ENCODE measurements around the gene CYB561D1. TPM values are rescaled to one million over a fixed set of nuclear protein-coding genes. Genes with fewer than 3 reads are reported as not detected.
A peak's percentile ranks its signal among the peaks of the same experiment; 100 is the strongest.

Gene CYB561D1
- total RNA-seq, 1 donor from 2014 or later, result 13.6 TPM

DNA sequence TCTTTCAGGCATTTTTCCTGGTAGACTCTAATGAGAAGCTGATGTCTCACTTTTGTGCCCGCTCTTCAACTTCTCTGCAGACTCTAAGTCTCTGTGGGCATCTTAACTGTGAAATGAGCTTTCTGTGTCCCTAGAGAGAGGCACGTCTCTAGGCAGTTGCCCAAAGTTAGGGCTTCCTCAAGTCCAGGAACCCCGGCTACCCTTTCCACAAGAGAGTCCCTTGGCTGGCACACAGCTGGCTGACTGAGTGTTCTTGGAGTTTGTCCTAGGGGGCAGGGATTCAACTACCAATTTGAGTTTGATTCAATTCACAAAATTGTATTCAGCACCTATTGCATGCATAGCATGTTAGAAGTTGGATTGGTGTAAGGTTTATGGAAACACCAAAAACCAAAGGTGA, 47.2 kb downstream of the CYB561D1 start:
- Mint-ChIP-seq H3K27me3 (ENCODE audit: low read depth) (peaks cover 2% of the 10 kb centered on the region), H3K36me3 (ENCODE audit: low read depth) (no peaks in the 10 kb centered on the region), H3K9me3 (no peaks in the 10 kb centered on the region), H3K4me3 (ENCODE audit: low read depth) (no peak overlapping the region), H3K4me1 (ENCODE audit: low read depth) (peaks cover under 1% of the 10 kb centered on the region), H3K27ac (no peak overlapping the region)
- intact Hi-C loops (cut with micrococcal nuclease), result loop anchor here (10.0 kb wide), 1 partner anchor 364 kb away; no protein-coding TSS in a partner anchor
- no peak for DNase-seq (ENCODE audit: low spot score)

DNA sequence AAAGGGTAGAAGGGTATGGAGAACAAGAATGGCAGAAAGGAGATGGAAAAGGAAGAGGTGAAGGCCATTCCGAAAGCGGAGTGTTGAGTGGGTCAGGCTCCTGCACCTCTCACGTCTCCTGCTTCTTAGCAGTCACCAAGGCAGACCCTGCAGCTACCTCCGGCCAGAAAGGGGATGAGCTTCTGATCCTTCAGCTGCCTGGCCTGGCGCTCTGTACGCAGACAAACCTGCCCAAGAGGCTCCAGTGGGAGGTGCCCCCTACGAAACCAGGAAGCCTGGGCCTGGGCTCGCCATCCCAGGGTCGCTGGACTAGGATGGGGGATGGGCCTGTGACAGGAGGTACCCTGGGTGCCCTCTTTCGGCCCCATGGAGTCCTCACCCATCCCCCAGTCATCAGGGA, 48.8 kb downstream of the CYB561D1 start:
- no peaks in the 10 kb centered on the region for H3K9me3 Mint-ChIP-seq
- peaks cover 16% of the 10 kb centered on the region for H3K4me1 Mint-ChIP-seq (ENCODE audit: low read depth)
- peaks cover 2% of the 10 kb centered on the region for H3K27me3 Mint-ChIP-seq (ENCODE audit: low read depth)
- no peak overlapping the region for H3K27ac Mint-ChIP-seq
- no peak for DNase-seq (ENCODE audit: low spot score)
- H3K4me3 Mint-ChIP-seq (ENCODE audit: low read depth), result no peak overlapping the region
- H3K36me3 Mint-ChIP-seq (ENCODE audit: low read depth), result no peaks in the 10 kb centered on the region
- intact Hi-C loops (cut with micrococcal nuclease), result loop anchor here (10.0 kb wide), 1 partner anchor 362 kb away; no protein-coding TSS in a partner anchor

DNA sequence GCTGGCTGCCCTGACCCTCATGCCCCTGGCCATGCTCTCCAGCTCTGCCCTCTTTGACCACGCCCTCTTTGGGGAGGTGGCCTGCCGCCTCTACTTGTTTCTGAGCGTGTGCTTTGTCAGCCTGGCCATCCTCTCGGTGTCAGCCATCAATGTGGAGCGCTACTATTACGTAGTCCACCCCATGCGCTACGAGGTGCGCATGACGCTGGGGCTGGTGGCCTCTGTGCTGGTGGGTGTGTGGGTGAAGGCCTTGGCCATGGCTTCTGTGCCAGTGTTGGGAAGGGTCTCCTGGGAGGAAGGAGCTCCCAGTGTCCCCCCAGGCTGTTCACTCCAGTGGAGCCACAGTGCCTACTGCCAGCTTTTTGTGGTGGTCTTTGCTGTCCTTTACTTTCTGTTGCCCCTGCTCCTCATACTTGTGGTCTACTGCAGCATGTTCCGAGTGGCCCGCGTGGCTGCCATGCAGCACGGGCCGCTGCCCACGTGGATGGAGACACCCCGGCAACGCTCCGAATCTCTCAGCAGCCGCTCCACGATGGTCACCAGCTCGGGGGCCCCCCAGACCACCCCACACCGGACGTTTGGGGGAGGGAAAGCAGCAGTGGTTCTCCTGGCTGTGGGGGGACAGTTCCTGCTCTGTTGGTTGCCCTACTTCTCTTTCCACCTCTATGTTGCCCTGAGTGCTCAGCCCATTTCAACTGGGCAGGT, 49.5 kb downstream of the CYB561D1 start:
- intact Hi-C loops (cut with micrococcal nuclease), result loop anchor here (10.0 kb wide), 1 partner anchor 361 kb away; no protein-coding TSS in a partner anchor
- Mint-ChIP-seq H3K4me3 (ENCODE audit: low read depth) (no peak overlapping the region), H3K9me3 (no peaks in the 10 kb centered on the region), H3K27ac (no peak overlapping the region), H3K27me3 (ENCODE audit: low read depth) (peaks cover 2% of the 10 kb centered on the region), H3K36me3 (ENCODE audit: low read depth) (no peaks in the 10 kb centered on the region), H3K4me1 (ENCODE audit: low read depth) (peaks cover 18% of the 10 kb centered on the region)
- no peak for DNase-seq (ENCODE audit: low spot score)

GRCh38 chr1:109543988-109544735, 50.3 kb downstream of the CYB561D1 start:
- Mint-ChIP-seq H3K27ac (no peak overlapping the region), H3K4me1 (ENCODE audit: low read depth) (peaks cover 21% of the 10 kb centered on the region), H3K9me3 (no peaks in the 10 kb centered on the region), H3K36me3 (ENCODE audit: low read depth) (peaks cover 4% of the 10 kb centered on the region), H3K27me3 (ENCODE audit: low read depth) (peaks cover 2% of the 10 kb centered on the region), H3K4me3 (ENCODE audit: low read depth) (no peak overlapping the region)
- DNase-seq (ENCODE audit: low spot score), result no peak
- intact Hi-C loops (cut with micrococcal nuclease), result loop anchor here (10.0 kb wide), 1 partner anchor 361 kb away; no protein-coding TSS in a partner anchor

DNA sequence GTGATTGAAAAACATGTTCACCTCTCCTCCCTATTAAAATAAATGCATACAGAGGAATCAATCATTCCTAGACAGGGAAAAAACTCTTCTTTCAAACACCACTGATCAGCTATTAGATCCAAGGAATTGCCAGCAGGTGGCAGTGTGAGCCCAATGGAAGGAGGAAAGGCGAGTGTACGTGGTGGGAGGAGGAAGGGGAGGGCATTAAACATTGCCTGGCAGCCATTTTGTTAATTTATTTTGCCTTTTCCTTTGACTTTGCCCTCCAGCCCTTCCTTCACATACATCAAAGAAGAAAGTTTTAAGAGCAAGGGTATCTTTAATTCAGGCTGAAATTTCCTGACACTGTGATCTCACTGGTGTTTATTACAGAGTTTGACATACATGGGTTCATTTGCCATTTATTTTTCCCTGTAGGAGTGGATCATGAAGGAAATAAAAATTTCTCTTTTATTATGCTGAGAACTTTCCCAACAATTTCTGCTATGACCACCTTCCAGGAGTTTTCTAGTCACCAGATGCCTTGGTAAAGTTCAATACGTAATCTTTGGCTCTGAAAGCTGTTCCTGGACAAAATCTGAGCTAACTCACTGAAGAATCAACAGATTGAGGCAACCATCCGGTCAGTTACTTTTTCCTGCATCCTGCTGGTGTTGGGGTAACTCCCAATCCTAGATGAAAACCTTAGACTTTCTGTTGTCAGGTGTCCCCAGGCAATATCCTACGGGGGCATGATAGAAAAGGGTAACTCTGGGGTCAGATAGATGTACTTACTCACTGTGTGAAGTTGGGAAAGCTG, 52.6 kb downstream of the CYB561D1 start:
- intact Hi-C loops (cut with micrococcal nuclease), result loop anchor here (2.0 to 10.0 kb wide), 4 partner anchors 82 to 358 kb away; partner anchors contain the start of gene PSMA5
- peak; percentile 80 for DNase-seq (ENCODE audit: low spot score)

DNA sequence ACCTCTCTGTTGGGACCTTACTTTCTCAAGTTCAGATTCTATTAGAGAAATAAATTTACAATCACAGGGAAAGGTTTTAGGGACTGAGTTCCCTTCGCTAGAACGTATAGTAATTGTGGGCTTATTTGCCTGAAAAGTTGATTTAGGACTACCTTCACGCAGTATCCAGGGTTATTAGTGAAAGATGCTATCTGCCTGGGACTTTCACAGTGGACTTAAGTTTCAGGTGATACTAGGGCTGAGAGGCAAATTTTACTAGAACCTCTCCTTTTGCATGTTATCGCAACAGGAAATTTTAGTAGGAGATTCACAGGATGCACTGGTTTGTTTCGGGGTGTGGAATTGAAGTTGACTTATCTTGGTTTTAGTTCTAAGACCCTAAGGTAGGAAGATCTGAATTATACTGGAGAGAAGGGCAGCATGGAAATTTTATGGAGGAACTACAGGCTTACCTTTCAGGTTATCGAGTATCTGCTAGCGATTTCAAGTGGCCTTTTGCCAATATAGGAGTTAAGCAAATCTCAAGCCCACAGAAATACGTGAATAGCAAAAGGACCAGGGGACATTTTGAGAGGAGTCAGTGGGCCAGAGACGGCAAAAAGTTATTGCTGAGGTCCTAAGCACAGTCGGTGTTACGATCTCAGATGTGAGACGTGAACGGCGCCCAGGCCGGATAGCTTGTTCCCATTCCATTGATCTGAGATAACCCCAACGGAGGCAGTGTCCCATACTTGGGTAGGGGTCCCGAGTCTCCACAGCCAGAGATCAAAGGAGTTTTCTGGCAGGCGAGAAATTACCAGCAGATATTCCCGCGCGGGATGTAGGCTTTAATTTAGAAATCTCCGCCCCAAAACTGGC, 53.8 kb downstream of the CYB561D1 start:
- H3K4me1 Mint-ChIP-seq (ENCODE audit: low read depth), result peaks cover 39% of the 10 kb centered on the region
- peaks cover 15% of the 10 kb centered on the region for H3K36me3 Mint-ChIP-seq (ENCODE audit: low read depth)
- peaks cover 2% of the 10 kb centered on the region for H3K27me3 Mint-ChIP-seq (ENCODE audit: low read depth)
- intact Hi-C loops (cut with micrococcal nuclease), result loop anchor here (1.0 to 10.0 kb wide), 8 partner anchors 73 to 437 kb away; partner anchors contain the start of genes AHCYL1, GSTM1 and PSMA5
- H3K4me3 Mint-ChIP-seq (ENCODE audit: low read depth), result peak overlapping the region; percentile 99
- H3K9me3 Mint-ChIP-seq, result no peaks in the 10 kb centered on the region
- no peak for DNase-seq (ENCODE audit: low spot score)
- peak overlapping the region; percentile 95 for H3K27ac Mint-ChIP-seq

More for the DNA sequence above, 52.6 kb downstream of the CYB561D1 start:
- peaks cover 36% of the 10 kb centered on the region for H3K4me1 Mint-ChIP-seq (ENCODE audit: low read depth)
- peaks cover 2% of the 10 kb centered on the region for H3K27me3 Mint-ChIP-seq (ENCODE audit: low read depth)
- peak overlapping the region; percentile 95 for H3K27ac Mint-ChIP-seq
- no peaks in the 10 kb centered on the region for H3K9me3 Mint-ChIP-seq
- peaks cover 12% of the 10 kb centered on the region for H3K36me3 Mint-ChIP-seq (ENCODE audit: low read depth)
- H3K4me3 Mint-ChIP-seq (ENCODE audit: low read depth), result peak overlapping the region; percentile 99

- Mint-ChIP-seq H3K36me3 (ENCODE audit: low read depth) (peaks cover 15% of the 10 kb centered on the region), H3K4me1 (ENCODE audit: low read depth) (peaks cover 42% of the 10 kb centered on the region), H3K4me3 (ENCODE audit: low read depth) (peak within 1 kb of the TSS; percentile 99), H3K27me3 (ENCODE audit: low read depth) (no peaks in the 10 kb centered on the region), H3K27ac (peak within 1 kb of the TSS; percentile 95), H3K9me3 (no peaks in the 10 kb centered on the region)
- intact Hi-C loops (cut with micrococcal nuclease), result loop anchor here (1.0 to 10.0 kb wide), 6 partner anchors 72 to 436 kb away; partner anchors contain the start of genes AHCYL1, GSTM1 and PSMA5
- peak; percentile 96 for DNase-seq (ENCODE audit: low spot score)
Observed at GRCh38 chr1:109548321-109549267, 54.7 kb downstream of the CYB561D1 start, which contains the start of gene GNAI3. TSS of gene GNAI3 (plus strand) at chr1:109548615. CDS start at chr1:109548721, 106 bp downstream.

Other genes with a start within 250 kb of the CYB561D1 start
- gene CELSR2, start 244.6 kb upstream of the CYB561D1 start, total RNA-seq, result 3.8 and 4.3 TPM in 2 replicates
- gene PSRC1, start 210.9 kb upstream of the CYB561D1 start, total RNA-seq, result 7.8 and 9.5 TPM in 2 replicates
- not detected in 2 replicates for gene MYBPHL, start 187.1 kb upstream of the CYB561D1 start, total RNA-seq
- gene SORT1, start 96.2 kb upstream of the CYB561D1 start, total RNA-seq, result 1.1 and 1.9 TPM in 2 replicates
- gene PSMA5, start 67.6 kb upstream of the CYB561D1 start, total RNA-seq, result 257 and 281 TPM in 2 replicates
- 0.11 TPM in 1 of 2 replicates, not detected in the other for gene SYPL2, start 27.5 kb upstream of the CYB561D1 start, total RNA-seq
- gene ATXN7L2, start 10.2 kb upstream of the CYB561D1 start, total RNA-seq, result 11.9 and 12.9 TPM in 2 replicates
- 0.66 and 0.92 TPM in 2 replicates for gene AMIGO1, start 15.6 kb downstream of the CYB561D1 start, total RNA-seq
- 0.43 TPM in 1 of 2 replicates, not detected in the other for gene GPR61, start 45.8 kb downstream of the CYB561D1 start, total RNA-seq
- 8.9 and 9.4 TPM in 2 replicates for gene GNAI3, start 54.5 kb downstream of the CYB561D1 start, total RNA-seq
- 0.18 TPM in 1 of 2 replicates, not detected in the other for gene GNAT2, start 125.5 kb downstream of the CYB561D1 start, total RNA-seq
- gene AMPD2, start 125.7 kb downstream of the CYB561D1 start, total RNA-seq, result 77.5 and 78.4 TPM in 2 replicates
- 13.6 and 13.9 TPM in 2 replicates for gene GSTM4, start 162.0 kb downstream of the CYB561D1 start, total RNA-seq
- 30.1 and 32.3 TPM in 2 replicates for gene GSTM2, start 174.0 kb downstream of the CYB561D1 start, total RNA-seq
- gene GSTM1, start 193.7 kb downstream of the CYB561D1 start, total RNA-seq, result 112 and 113 TPM in 2 replicates
- 0.09 and 0.46 TPM in 2 replicates for gene GSTM5, start 218.2 kb downstream of the CYB561D1 start, total RNA-seq
- 11.2 and 13.6 TPM in 2 replicates for gene GSTM3, start 246.9 kb downstream of the CYB561D1 start, total RNA-seq